ENCODE measurements around the gene S100A6.
"Not testable (repeated sequence)": the region's sequence is repeated elsewhere in the genome, so short reads cannot be mapped to it uniquely, and the experiment has no call there.

S100A6 gene

GRCh38 chr1:153526132-153526543 is 9.7 kb downstream of the S100A6 start:
- peak; percentile 92 for DNase-seq

- DNase-seq, result no peak
Measured at GRCh38 chr1:153525088-153525728, 10.6 kb downstream of the S100A6 start.

- DNase-seq, result not testable (repeated sequence)
Measured at GRCh38 chr1:153522353-153523048, 13.3 kb downstream of the S100A6 start.

GRCh38 chr1:153521808-153522207 is 14.0 kb downstream of the S100A6 start:
- not testable (repeated sequence) for DNase-seq

GRCh38 chr1:153520818-153521476 is 14.8 kb downstream of the S100A6 start:
- DNase-seq, result no peak

- DNase-seq, result not testable (repeated sequence)
Measured at GRCh38 chr1:153520137-153520691, 15.6 kb downstream of the S100A6 start.

- DNase-seq, result no peak
Measured at GRCh38 chr1:153519242-153519641, 16.5 kb downstream of the S100A6 start.

GRCh38 chr1:153515504-153516394 is 20.0 kb downstream of the S100A6 start:
- DNase-seq, result no peak

GRCh38 chr1:153513666-153514065 is 22.1 kb downstream of the S100A6 start:
- DNase-seq, result no peak

- no peak for DNase-seq
Measured at GRCh38 chr1:153513023-153513422, 22.8 kb downstream of the S100A6 start.

GRCh38 chr1:153510984-153511410 is 24.8 kb downstream of the S100A6 start:
- DNase-seq, result peak; percentile 73

GRCh38 chr1:153509729-153510354 is 25.9 kb downstream of the S100A6 start:
- peak; percentile 48 for DNase-seq

GRCh38 chr1:153509036-153509435 is 26.8 kb downstream of the S100A6 start:
- no peak for DNase-seq

- DNase-seq, result no peak
Measured at GRCh38 chr1:153507926-153508583, 27.7 kb downstream of the S100A6 start.

- no peak for DNase-seq
Measured at GRCh38 chr1:153506831-153507413, 28.9 kb downstream of the S100A6 start.

GRCh38 chr1:153506386-153506785 is 29.4 kb downstream of the S100A6 start:
- DNase-seq, result no peak

GRCh38 chr1:153505576-153505975 is 30.2 kb downstream of the S100A6 start:
- no peak for DNase-seq

- no peak for DNase-seq
Measured at GRCh38 chr1:153503766-153504165, 32.0 kb downstream of the S100A6 start.

GRCh38 chr1:153498746-153499145 is 37.0 kb downstream of the S100A6 start:
- DNase-seq, result no peak

GRCh38 chr1:153495536-153495935 is 40.3 kb downstream of the S100A6 start:
- DNase-seq, result no peak

- DNase-seq, result peak; percentile 74
Measured at GRCh38 chr1:153494976-153495535, 40.7 kb downstream of the S100A6 start.
